Activated T-helper 1 cell treated with anti-CD3 and anti-CD28 coated beads, Interleukin-12 subunit alpha, Interleukin-12 subunit beta, Interleukin-2, Interleukin-4 antibody, amounts not matched to agents 30 ng/mL and 10 ng/mL and 1 ng/mL, durations not matched to agents 14 hours and 24 hours and 36 hours (primary cell): Measurements from ENCODE around the gene RIMKLB. TPM values are rescaled to one million over a fixed set of nuclear protein-coding genes. Genes with fewer than 3 reads are reported as not detected.

ENCODE experiments used
- total RNA-seq: library from RNA; stranded (reverse); gene quantifications from 2 replicates; pipeline ENCODE4 v1.2.3, GENCODE V29; 2022

Gene RIMKLB
- total RNA-seq, 1 donor from 2014 or later, result 0.52 TPM

Other genes with a start within 250 kb of the RIMKLB start
- not detected in 2 replicates for gene CLEC6A, start 242.0 kb upstream of the RIMKLB start, total RNA-seq
- gene CLEC4D, start 184.5 kb upstream of the RIMKLB start, total RNA-seq, result not detected in 2 replicates
- gene CLEC4E, start 157.1 kb upstream of the RIMKLB start, total RNA-seq, result not detected in 2 replicates
- not detected in 2 replicates for gene AICDA, start 85.1 kb upstream of the RIMKLB start, total RNA-seq
- gene MFAP5, start 35.2 kb upstream of the RIMKLB start, total RNA-seq, result not detected in 2 replicates
- gene A2ML1, start 124.6 kb downstream of the RIMKLB start, total RNA-seq, result not detected in 2 replicates
- 9.6 and 11.3 TPM in 2 replicates for gene PHC1, start 216.5 kb downstream of the RIMKLB start, total RNA-seq